ENCODE results near the gene CDHR3. TPM values are rescaled to one million over a fixed set of nuclear protein-coding genes. Genes with fewer than 3 reads are reported as not detected.
"Not testable (repeated sequence)": the region's sequence is repeated elsewhere in the genome, so short reads cannot be mapped to it uniquely, and the experiment has no call there.

Gene CDHR3
- total and polyA plus RNA-seq, 2 donors (not counting 1 experiment from before 2014, with no cell fraction given): 5.1 to 9.4 TPM

DNA sequence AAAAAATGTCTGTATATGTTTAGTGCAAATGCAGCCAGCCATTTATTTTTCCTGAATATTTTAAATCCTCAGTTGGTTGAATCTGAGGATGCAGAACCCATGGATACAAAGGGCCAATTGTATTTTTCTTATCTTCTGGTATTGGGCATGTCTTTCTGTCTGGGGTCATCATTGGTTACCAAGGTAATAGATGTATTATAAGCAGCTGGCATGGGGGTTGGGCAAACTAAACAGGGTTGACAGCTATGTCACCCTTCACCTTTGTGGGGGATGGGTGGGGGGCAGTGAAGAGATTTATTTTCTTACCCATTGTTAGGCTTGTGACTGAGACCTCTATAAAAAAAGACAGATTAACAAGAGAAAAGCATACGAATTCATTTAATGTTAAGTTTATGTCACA is 38.8 kb downstream of the CDHR3 start:
- no peak for DNase-seq (ENCODE audit: low read depth in 2 of 2)
- Histone ChIP-seq H3K27ac (ENCODE audit: insufficient read depth, low read length) (no peak overlapping the region), H4K20me1 (ENCODE audit: control insufficient read depth, extremely low read depth, insufficient read depth, low read length) (no peaks in the 10 kb centered on the region), H3K4me2 (ENCODE audit: extremely low read depth, insufficient read depth, low read length) (no peak overlapping the region), H2AFZ (ENCODE audit: low read length) (no peak overlapping the region), H3K9ac (ENCODE audit: insufficient read depth, low read length) (no peak overlapping the region), H3K4me3 (replicated peaks in 1 of 4; ENCODE audit: control extremely low read depth in 1 of 4, insufficient read depth in 1 of 4, low read depth in 3 of 4, low read length in 4 of 4) (no peak overlapping the region), H3K27me3 (ENCODE audit: control insufficient read depth, insufficient read depth, low read length) (peaks cover 2% of the 10 kb centered on the region), H3K4me1 (ENCODE audit: control insufficient read depth, extremely low read depth, insufficient read depth, low read length) (no peaks in the 10 kb centered on the region), H3K36me3 (ENCODE audit: control insufficient read depth, insufficient read depth, low read length) (no peaks in the 10 kb centered on the region), H3K9me3 (ENCODE audit: control insufficient read depth, insufficient read depth, low read depth, low read length) (no peaks in the 10 kb centered on the region), H3K79me2 (ENCODE audit: control insufficient read depth, insufficient read depth, low read length) (no peaks in the 10 kb centered on the region)
- TF ChIP-seq EZH2 (IDR thresholded peaks at IDR 0.05; ENCODE audit: low read length, missing control alignments): no peak
- TF ChIP-seq, protein P1, sequence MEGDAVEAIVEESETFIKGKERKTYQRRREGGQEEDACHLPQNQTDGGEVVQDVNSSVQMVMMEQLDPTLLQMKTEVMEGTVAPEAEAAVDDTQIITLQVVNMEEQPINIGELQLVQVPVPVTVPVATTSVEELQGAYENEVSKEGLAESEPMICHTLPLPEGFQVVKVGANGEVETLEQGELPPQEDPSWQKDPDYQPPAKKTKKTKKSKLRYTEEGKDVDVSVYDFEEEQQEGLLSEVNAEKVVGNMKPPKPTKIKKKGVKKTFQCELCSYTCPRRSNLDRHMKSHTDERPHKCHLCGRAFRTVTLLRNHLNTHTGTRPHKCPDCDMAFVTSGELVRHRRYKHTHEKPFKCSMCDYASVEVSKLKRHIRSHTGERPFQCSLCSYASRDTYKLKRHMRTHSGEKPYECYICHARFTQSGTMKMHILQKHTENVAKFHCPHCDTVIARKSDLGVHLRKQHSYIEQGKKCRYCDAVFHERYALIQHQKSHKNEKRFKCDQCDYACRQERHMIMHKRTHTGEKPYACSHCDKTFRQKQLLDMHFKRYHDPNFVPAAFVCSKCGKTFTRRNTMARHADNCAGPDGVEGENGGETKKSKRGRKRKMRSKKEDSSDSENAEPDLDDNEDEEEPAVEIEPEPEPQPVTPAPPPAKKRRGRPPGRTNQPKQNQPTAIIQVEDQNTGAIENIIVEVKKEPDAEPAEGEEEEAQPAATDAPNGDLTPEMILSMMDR (conservative IDR thresholded peaks at IDR 0.05 in 1 of 2, IDR thresholded peaks at IDR 0.05 in 1 of 2; ENCODE audit: low read depth in 1 of 2, low read length in 2 of 2): no peak

DNA sequence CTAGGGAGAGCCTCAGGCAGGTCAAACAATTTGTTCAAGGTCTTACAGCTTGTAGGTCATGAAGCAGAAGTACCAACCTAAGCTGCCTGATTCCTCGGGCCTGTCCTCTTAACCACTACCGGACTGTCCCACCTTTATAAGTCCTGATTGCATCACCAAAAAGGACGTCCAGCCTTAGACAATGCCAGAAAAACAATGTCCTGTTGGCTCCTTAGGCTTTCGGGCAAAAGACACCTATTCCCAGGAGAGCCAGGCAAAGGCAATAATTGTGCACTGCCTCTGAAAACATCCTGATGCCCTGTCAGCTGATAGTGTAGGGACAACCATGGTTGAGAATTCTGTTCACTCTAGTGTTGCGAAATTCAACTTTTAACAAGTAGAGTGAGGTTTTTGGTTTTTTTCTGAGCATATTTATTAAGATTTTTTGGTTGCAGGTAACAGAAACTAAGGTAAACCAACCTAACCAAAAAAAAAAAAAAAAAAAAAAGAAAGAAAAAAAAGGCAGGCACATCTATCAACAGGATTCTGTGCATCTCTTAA is 40.5 kb downstream of the CDHR3 start:
- TF ChIP-seq, protein P1 (conservative IDR thresholded peaks at IDR 0.05 in 1 of 2, IDR thresholded peaks at IDR 0.05 in 1 of 2; ENCODE audit: low read depth in 1 of 2, low read length in 2 of 2): no peak
- no peak for TF ChIP-seq EZH2 (IDR thresholded peaks at IDR 0.05; ENCODE audit: low read length, missing control alignments)
- H3K4me1 ChIP-seq (ENCODE audit: control insufficient read depth, extremely low read depth, insufficient read depth, low read length): no peaks in the 10 kb centered on the region
- H3K9me3 ChIP-seq (ENCODE audit: control insufficient read depth, insufficient read depth, low read depth, low read length): no peaks in the 10 kb centered on the region
- no peak overlapping the region for H3K4me3 ChIP-seq (replicated peaks in 1 of 4; ENCODE audit: control extremely low read depth in 1 of 4, insufficient read depth in 1 of 4, low read depth in 3 of 4, low read length in 4 of 4)
- no peak overlapping the region for H3K4me2 ChIP-seq (ENCODE audit: extremely low read depth, insufficient read depth, low read length)
- H3K36me3 ChIP-seq (ENCODE audit: control insufficient read depth, insufficient read depth, low read length): no peaks in the 10 kb centered on the region
- no peak overlapping the region for H3K9ac ChIP-seq (ENCODE audit: insufficient read depth, low read length)
- no peaks in the 10 kb centered on the region for H3K79me2 ChIP-seq (ENCODE audit: control insufficient read depth, insufficient read depth, low read length)
- H3K27me3 ChIP-seq (ENCODE audit: control insufficient read depth, insufficient read depth, low read length): peaks cover 2% of the 10 kb centered on the region
- H2AFZ ChIP-seq (ENCODE audit: low read length): no peak overlapping the region
- no peak for DNase-seq (ENCODE audit: low read depth in 2 of 2)
- no peak overlapping the region for H3K27ac ChIP-seq (ENCODE audit: insufficient read depth, low read length)
- no peaks in the 10 kb centered on the region for H4K20me1 ChIP-seq (ENCODE audit: control insufficient read depth, extremely low read depth, insufficient read depth, low read length)

DNA sequence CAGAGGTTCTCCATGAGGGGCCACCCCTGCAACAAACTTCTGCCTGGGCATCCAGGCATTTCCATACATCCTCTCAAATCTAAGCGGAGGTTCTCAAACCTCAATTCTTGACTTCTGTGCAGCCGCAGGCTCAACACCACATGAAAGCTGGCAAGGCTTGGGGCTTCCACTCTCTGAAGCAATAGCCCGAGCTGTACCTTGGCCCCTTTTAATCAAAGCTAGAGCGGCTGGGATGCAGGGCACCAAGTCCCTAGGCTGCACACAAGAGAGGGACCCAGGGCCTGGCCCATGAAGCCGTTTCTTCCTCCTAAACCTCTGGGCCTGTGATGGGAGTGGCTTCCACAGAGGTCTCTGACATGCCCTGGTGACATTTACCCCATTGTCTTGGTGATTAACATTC is 43.8 kb downstream of the CDHR3 start:
- no peaks in the 10 kb centered on the region for H3K27me3 ChIP-seq (ENCODE audit: control insufficient read depth, insufficient read depth, low read length)

DNA sequence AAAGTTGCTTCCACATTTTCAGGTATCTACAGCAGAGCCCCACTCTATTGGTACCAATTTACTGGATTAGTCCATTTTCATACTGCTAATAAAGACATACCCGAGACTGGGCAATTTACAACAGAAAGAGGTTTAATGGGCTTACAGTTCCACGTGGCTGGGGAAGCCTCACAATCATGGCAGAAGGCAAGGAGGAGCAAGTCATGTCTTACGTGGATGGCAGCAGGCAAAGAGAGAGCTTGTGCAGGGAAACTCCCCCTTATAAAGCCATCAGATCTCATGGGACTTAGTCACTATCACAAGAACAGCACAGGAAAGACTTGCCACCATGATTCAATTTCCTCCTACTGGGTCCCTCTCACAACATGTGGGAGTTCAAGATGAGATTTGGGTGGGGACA is 44.7 kb downstream of the CDHR3 start:
- not testable (repeated sequence) for H3K4me3 ChIP-seq (replicated peaks in 1 of 4; ENCODE audit: control extremely low read depth in 1 of 4, insufficient read depth in 1 of 4, low read depth in 3 of 4, low read length in 4 of 4); H4K20me1 ChIP-seq (ENCODE audit: control insufficient read depth, extremely low read depth, insufficient read depth, low read length); H3K9ac ChIP-seq (ENCODE audit: insufficient read depth, low read length); DNase-seq (ENCODE audit: low read depth in 2 of 2); H3K27me3 ChIP-seq (ENCODE audit: control insufficient read depth, insufficient read depth, low read length); H3K79me2 ChIP-seq (ENCODE audit: control insufficient read depth, insufficient read depth, low read length); H3K27ac ChIP-seq (ENCODE audit: insufficient read depth, low read length); H3K36me3 ChIP-seq (ENCODE audit: control insufficient read depth, insufficient read depth, low read length); H3K9me3 ChIP-seq (ENCODE audit: control insufficient read depth, insufficient read depth, low read depth, low read length); H3K4me2 ChIP-seq (ENCODE audit: extremely low read depth, insufficient read depth, low read length); H2AFZ ChIP-seq (ENCODE audit: low read length)
- peaks cover 17% of the 10 kb centered on the region for H3K4me1 ChIP-seq (ENCODE audit: control insufficient read depth, extremely low read depth, insufficient read depth, low read length)

More for the DNA sequence above, 43.8 kb downstream of the CDHR3 start:
- DNase-seq (ENCODE audit: low read depth in 2 of 2): no peak
- no peaks in the 10 kb centered on the region for H3K9me3 ChIP-seq (ENCODE audit: control insufficient read depth, insufficient read depth, low read depth, low read length)
- H3K4me1 ChIP-seq (ENCODE audit: control insufficient read depth, extremely low read depth, insufficient read depth, low read length): peaks cover 14% of the 10 kb centered on the region
- TF ChIP-seq, protein P1 (conservative IDR thresholded peaks at IDR 0.05 in 1 of 2, IDR thresholded peaks at IDR 0.05 in 1 of 2; ENCODE audit: low read depth in 1 of 2, low read length in 2 of 2): no peak
- TF ChIP-seq EZH2 (IDR thresholded peaks at IDR 0.05; ENCODE audit: low read length, missing control alignments): no peak
- H3K79me2 ChIP-seq (ENCODE audit: control insufficient read depth, insufficient read depth, low read length): no peaks in the 10 kb centered on the region
- H3K4me2 ChIP-seq (ENCODE audit: extremely low read depth, insufficient read depth, low read length): no peak overlapping the region
- no peaks in the 10 kb centered on the region for H3K36me3 ChIP-seq (ENCODE audit: control insufficient read depth, insufficient read depth, low read length)
- no peak overlapping the region for H3K27ac ChIP-seq (ENCODE audit: insufficient read depth, low read length)
- no peak overlapping the region for H3K4me3 ChIP-seq (replicated peaks in 1 of 4; ENCODE audit: control extremely low read depth in 1 of 4, insufficient read depth in 1 of 4, low read depth in 3 of 4, low read length in 4 of 4)
- no peaks in the 10 kb centered on the region for H4K20me1 ChIP-seq (ENCODE audit: control insufficient read depth, extremely low read depth, insufficient read depth, low read length)
- no peak overlapping the region for H3K9ac ChIP-seq (ENCODE audit: insufficient read depth, low read length)
- H2AFZ ChIP-seq (ENCODE audit: low read length): no peak overlapping the region

Measured in fibroblast of lung (primary cell).